C4-2B (cell line): ENCODE results near the gene DLX4.

ENCODE experiments used
- H3K27ac ChIP-seq: fragments of 450-650 bp; 2 replicates; pipeline ENCODE4 v1.5.1; 2017
- CTCF ChIP-seq: fragments of 450-650 bp; conservative IDR thresholded peaks from 2 replicates; pipeline ENCODE4 v1.5.1; 2017; ENCODE audit warnings: mild to moderate bottlenecking
- ZFX ChIP-seq: fragments of 450-650 bp; IDR thresholded peaks from 2 replicates; pipeline ENCODE4 v1.6.1; 2017

Gene DLX4

GRCh38 chr17:49984776-49985175 lies 15.8 kb downstream of the DLX4 start:
- no peak overlapping the region for H3K27ac ChIP-seq
- no peak for TF ChIP-seq ZFX
- no peak for TF ChIP-seq CTCF

GRCh38 chr17:49985310-49985990 lies 16.5 kb downstream of the DLX4 start:
- TF ChIP-seq CTCF = no peak
- TF ChIP-seq ZFX = no peak
- H3K27ac ChIP-seq = no peak overlapping the region

GRCh38 chr17:49986396-49987289 lies 17.7 kb downstream of the DLX4 start:
- no peak overlapping the region for H3K27ac ChIP-seq
- TF ChIP-seq CTCF = no peak
- TF ChIP-seq ZFX = no peak

- H3K27ac ChIP-seq = no peak overlapping the region
- TF ChIP-seq CTCF = no peak
- no peak for TF ChIP-seq ZFX
Observed at GRCh38 chr17:49987290-49987585, 18.2 kb downstream of the DLX4 start.

GRCh38 chr17:49987681-49988441 lies 18.9 kb downstream of the DLX4 start:
- H3K27ac ChIP-seq = peak overlapping the region; percentile 15

GRCh38 chr17:49989518-49989880 lies 20.5 kb downstream of the DLX4 start:
- no peak for TF ChIP-seq CTCF
- TF ChIP-seq ZFX = no peak
- H3K27ac ChIP-seq = no peak overlapping the region

More at GRCh38 chr17:49987681-49988441, 18.9 kb downstream of the DLX4 start:
- no peak for TF ChIP-seq CTCF
- TF ChIP-seq ZFX = no peak

GRCh38 chr17:49990331-49990730 lies 21.3 kb downstream of the DLX4 start:
- no peak for TF ChIP-seq CTCF
- TF ChIP-seq ZFX = no peak
- no peak overlapping the region for H3K27ac ChIP-seq
